WTC11 (cell line): ENCODE results near the gene IGFBPL1.

Experiments
- NFYB ChIP-seq: sonication (generic); formaldehyde crosslinking; conservative IDR thresholded peaks from 2 replicates; pipeline ENCODE4 v1.8.0; 2022; ENCODE audit warnings: low read depth, missing genetic modification reagents
- PRRX2 ChIP-seq: fragments of 250-450 bp; sonication (Bioruptor Pico); IDR thresholded peaks from 2 replicates; pipeline ENCODE4 v1.8.0; 2021; ENCODE audit warnings: mild to moderate bottlenecking
- TP53 ChIP-seq: sonication (generic); formaldehyde crosslinking; IDR thresholded peaks from 2 replicates; pipeline ENCODE4 v1.8.1; 2023; ENCODE audit warnings: mild to moderate bottlenecking, missing genetic modification reagents
- ZNF423 ChIP-seq: fragments of 250-450 bp; sonication (Bioruptor Pico); IDR thresholded peaks from 2 replicates; pipeline ENCODE4 v2.1.2; 2022; ENCODE audit warnings: mild to moderate bottlenecking, moderate library complexity
- TF ChIP-seq, protein P1 (sequence below): fragments of 200-600 bp; IDR thresholded peaks from 2 replicates; pipeline ENCODE4 v1.8.0; 2022; ENCODE audit warnings: antibody characterized with exemption
- TF ChIP-seq, protein P2 (sequence below): fragments of 250-450 bp; sonication (Bioruptor Pico); IDR thresholded peaks from 2 replicates; pipeline ENCODE4 v2.1.2; 2022; ENCODE audit warnings: mild to moderate bottlenecking, moderate library complexity
- TF ChIP-seq, protein P3 (sequence below): sonication (generic); formaldehyde crosslinking; conservative IDR thresholded peaks from 2 replicates; pipeline ENCODE4 v1.8.1; 2023; ENCODE audit warnings: mild to moderate bottlenecking, low read depth, missing genetic modification reagents, moderate library complexity
- TF ChIP-seq, protein P4 (sequence below): sonication (generic); formaldehyde crosslinking; IDR thresholded peaks from 2 replicates; pipeline ENCODE4 v1.8.0; 2023; ENCODE audit warnings: missing genetic modification reagents, mild to moderate bottlenecking, borderline replicate concordance

DNA sequence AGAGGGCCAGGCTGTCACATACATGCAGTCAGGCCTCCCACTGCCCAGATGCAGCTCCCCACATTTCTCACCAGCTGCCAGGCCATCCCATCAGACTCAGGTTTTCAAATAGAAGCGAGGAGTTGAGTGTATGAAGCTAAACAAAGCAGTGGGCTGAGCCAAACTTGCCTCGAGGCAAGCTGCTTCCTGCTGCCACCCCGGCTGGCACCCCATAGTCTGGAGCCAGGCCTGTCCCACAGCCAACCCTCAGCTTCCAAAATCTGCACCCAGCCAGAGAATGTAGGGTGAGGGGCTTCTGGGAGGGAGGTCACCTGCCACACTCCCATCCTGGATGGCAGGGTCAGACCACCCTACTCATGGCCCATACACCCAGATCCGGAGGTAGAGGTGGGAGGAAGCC lies 54.1 kb downstream of the IGFBPL1 start:
- TF ChIP-seq ZNF423 (CRISPR knock-in tag) (no peak), TP53 (CRISPR knock-in tag) (no peak), NFYB (CRISPR knock-in tag) (no peak), PRRX2 (CRISPR knock-in tag) (no peak)
- TF ChIP-seq, protein P1, sequence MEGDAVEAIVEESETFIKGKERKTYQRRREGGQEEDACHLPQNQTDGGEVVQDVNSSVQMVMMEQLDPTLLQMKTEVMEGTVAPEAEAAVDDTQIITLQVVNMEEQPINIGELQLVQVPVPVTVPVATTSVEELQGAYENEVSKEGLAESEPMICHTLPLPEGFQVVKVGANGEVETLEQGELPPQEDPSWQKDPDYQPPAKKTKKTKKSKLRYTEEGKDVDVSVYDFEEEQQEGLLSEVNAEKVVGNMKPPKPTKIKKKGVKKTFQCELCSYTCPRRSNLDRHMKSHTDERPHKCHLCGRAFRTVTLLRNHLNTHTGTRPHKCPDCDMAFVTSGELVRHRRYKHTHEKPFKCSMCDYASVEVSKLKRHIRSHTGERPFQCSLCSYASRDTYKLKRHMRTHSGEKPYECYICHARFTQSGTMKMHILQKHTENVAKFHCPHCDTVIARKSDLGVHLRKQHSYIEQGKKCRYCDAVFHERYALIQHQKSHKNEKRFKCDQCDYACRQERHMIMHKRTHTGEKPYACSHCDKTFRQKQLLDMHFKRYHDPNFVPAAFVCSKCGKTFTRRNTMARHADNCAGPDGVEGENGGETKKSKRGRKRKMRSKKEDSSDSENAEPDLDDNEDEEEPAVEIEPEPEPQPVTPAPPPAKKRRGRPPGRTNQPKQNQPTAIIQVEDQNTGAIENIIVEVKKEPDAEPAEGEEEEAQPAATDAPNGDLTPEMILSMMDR = no peak
- TF ChIP-seq, protein P2, sequence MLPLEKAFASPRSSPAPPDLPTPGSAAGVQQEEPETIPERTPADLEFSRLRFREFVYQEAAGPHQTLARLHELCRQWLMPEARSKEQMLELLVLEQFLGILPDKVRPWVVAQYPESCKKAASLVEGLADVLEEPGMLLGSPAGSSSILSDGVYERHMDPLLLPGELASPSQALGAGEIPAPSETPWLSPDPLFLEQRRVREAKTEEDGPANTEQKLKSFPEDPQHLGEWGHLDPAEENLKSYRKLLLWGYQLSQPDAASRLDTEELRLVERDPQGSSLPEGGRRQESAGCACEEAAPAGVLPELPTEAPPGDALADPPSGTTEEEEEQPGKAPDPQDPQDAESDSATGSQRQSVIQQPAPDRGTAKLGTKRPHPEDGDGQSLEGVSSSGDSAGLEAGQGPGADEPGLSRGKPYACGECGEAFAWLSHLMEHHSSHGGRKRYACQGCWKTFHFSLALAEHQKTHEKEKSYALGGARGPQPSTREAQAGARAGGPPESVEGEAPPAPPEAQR (CRISPR knock-in tag) = no peak
- TF ChIP-seq, protein P3, sequence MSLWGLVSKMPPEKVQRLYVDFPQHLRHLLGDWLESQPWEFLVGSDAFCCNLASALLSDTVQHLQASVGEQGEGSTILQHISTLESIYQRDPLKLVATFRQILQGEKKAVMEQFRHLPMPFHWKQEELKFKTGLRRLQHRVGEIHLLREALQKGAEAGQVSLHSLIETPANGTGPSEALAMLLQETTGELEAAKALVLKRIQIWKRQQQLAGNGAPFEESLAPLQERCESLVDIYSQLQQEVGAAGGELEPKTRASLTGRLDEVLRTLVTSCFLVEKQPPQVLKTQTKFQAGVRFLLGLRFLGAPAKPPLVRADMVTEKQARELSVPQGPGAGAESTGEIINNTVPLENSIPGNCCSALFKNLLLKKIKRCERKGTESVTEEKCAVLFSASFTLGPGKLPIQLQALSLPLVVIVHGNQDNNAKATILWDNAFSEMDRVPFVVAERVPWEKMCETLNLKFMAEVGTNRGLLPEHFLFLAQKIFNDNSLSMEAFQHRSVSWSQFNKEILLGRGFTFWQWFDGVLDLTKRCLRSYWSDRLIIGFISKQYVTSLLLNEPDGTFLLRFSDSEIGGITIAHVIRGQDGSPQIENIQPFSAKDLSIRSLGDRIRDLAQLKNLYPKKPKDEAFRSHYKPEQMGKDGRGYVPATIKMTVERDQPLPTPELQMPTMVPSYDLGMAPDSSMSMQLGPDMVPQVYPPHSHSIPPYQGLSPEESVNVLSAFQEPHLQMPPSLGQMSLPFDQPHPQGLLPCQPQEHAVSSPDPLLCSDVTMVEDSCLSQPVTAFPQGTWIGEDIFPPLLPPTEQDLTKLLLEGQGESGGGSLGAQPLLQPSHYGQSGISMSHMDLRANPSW (CRISPR knock-in tag) = no peak
- TF ChIP-seq, protein P4, sequence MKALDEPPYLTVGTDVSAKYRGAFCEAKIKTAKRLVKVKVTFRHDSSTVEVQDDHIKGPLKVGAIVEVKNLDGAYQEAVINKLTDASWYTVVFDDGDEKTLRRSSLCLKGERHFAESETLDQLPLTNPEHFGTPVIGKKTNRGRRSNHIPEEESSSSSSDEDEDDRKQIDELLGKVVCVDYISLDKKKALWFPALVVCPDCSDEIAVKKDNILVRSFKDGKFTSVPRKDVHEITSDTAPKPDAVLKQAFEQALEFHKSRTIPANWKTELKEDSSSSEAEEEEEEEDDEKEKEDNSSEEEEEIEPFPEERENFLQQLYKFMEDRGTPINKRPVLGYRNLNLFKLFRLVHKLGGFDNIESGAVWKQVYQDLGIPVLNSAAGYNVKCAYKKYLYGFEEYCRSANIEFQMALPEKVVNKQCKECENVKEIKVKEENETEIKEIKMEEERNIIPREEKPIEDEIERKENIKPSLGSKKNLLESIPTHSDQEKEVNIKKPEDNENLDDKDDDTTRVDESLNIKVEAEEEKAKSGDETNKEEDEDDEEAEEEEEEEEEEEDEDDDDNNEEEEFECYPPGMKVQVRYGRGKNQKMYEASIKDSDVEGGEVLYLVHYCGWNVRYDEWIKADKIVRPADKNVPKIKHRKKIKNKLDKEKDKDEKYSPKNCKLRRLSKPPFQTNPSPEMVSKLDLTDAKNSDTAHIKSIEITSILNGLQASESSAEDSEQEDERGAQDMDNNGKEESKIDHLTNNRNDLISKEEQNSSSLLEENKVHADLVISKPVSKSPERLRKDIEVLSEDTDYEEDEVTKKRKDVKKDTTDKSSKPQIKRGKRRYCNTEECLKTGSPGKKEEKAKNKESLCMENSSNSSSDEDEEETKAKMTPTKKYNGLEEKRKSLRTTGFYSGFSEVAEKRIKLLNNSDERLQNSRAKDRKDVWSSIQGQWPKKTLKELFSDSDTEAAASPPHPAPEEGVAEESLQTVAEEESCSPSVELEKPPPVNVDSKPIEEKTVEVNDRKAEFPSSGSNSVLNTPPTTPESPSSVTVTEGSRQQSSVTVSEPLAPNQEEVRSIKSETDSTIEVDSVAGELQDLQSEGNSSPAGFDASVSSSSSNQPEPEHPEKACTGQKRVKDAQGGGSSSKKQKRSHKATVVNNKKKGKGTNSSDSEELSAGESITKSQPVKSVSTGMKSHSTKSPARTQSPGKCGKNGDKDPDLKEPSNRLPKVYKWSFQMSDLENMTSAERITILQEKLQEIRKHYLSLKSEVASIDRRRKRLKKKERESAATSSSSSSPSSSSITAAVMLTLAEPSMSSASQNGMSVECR (CRISPR knock-in tag) = no peak
